HG02571 (cell line): ENCODE results near the gene EFNA5.

ENCODE experiments used
- ATAC-seq: cut with Tn5 transposase; IDR thresholded peaks from one replicate; pipeline ENCODE4 v1.9.1; 2021; ENCODE audit warnings: mild to moderate bottlenecking, moderate library complexity; ENCODE audit not compliant: unreplicated experiment

Gene EFNA5

DNA sequence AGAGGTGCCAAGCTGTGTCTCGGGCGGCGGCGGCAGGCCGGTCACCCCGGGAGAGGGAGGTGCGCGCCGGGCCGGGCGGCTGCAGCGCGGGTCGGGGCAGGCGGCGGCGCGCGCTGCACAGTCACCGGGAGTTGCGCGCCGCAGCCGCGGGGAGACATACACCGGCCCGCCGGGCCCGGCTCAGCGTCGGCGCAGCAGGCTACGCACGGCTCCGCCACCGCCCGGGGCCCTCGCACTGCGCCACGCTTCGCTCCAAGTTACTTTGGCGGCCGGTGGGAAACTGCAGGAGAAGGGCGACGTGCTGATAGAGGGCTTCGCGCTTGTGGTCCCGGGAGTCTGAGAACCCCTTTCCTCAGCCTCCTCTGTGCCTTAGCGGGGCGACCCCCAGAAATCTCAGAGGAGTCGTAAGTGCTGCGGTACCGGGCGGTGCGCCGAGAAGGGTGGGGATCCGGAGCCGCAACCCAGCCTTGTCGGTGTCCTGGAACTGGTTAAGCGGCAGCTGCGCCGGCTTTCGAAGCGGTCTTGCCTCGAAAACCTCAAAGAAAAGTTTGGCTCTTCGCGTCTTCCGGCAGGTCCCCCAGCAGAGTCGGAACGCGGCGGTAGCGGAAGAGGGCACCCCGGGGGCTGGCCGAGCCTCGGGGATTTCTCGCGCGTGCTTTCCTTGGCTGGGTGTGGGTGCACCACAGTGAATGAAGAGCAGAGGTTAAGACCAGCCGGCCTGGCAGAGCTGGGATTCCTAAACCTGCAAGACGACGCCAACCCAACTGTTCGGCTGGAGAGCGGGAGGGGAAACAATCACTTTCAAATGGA lies at the start of gene EFNA5:
TSS of gene EFNA5 (minus strand) at position 6 of the 810 bp plus-strand sequence.
- ATAC-seq: no peak

DNA sequence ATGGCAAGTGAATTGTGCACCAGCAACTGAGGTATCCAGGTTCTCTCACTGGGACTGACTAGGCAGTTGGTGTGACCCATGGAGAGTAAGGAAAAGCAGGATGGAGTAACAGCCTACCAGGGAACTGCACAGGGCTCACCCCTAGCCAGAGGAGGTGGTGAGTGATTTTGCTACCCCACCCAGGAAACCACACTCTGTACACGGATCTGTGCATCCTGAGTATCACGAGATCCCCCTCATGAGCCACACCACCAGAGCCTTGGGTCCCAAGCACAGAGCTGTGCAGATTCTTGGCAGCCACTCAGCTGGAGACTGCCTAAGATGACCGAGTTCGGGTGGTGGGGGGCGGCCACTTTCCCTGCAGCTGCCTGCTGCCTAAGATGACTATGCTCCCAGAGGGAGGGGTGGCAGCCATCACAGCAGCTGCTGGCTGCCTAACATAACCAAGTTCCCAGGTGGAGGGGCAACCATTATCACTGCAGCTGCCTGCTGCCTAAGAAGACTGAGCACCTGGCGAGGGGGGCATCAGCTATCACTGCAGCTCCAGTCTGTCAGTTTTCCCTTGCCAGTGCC lies 48.4 kb upstream of the EFNA5 start:
- no peak for ATAC-seq

GRCh38 chr5:107717816-107718215 lies 47.1 kb upstream of the EFNA5 start:
- no peak for ATAC-seq

GRCh38 chr5:107713228-107713627 lies 42.5 kb upstream of the EFNA5 start:
- ATAC-seq: no peak

DNA sequence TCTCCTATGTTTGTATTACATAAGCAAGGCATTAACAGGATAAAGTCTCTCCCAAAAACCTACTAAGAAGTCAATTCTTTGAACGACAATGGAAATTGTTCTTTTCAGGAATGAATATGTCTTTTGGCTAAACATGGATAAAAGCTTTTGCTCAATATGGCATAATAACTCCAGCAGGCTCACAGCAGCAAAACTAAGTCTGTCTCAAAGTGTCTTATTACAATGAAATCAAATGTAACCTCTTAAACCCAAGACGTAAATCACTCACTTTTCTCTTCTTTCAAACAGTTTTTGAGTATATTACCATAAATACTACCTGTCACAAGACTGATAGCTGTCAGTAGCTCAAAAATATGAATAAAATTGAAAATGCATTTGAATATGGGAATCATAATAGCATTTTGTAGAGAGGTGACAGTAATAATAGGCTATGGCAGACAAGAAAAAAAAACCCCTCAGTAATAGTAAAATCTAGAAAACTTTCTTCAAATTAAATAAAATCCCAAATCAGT lies 41.7 kb upstream of the EFNA5 start:
- no peak for ATAC-seq

DNA sequence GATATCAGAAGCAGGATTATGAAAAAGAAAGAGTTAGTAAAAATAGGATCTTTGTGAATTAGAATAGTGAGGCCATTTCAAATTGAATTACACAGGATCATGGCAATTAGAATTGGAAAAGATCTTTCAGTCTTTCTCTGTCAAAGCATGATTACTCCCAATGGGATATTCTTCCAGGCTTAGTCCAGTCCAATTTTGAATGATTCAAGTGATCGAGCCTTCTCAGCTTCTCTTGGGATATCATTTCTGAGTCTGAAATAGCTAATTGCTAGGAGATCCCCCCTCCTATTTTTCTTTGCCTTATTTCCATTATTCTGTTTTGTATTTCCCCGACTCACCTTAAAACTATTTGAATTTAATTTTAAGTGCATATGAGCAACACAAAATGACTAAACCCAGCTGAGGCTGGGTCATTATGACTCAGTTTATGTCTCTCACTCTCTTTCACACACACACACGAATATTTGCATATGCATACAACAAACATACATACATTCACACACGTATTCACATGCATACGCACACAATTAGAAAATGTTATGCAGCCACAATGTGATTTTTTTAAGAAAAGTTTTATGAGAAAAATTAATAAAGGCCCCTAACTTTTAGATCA lies 34.8 kb upstream of the EFNA5 start:
- ATAC-seq: no peak

GRCh38 chr5:107704681-107705401 lies 34.1 kb upstream of the EFNA5 start:
- ATAC-seq: no peak

GRCh38 chr5:107700481-107700880 lies 29.7 kb upstream of the EFNA5 start:
- ATAC-seq: no peak

DNA sequence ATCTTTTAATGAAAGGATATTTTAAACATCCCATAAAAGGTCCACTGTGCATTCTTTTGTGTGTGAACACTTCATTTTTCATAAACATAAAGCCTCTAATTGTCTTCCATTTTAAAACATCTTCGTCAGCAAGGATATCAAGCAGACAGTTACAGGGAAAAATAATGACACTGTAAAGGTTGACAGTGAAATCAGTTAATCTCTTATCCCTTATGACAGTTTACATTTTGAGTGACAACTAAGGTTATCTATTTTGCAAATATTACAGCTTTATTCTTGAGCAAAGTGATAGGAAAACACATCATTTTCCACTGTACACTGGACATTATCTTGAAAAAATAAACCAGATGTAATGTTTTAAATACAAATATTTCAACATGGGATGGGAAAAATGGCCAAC lies 28.7 kb upstream of the EFNA5 start:
- no peak for ATAC-seq

DNA sequence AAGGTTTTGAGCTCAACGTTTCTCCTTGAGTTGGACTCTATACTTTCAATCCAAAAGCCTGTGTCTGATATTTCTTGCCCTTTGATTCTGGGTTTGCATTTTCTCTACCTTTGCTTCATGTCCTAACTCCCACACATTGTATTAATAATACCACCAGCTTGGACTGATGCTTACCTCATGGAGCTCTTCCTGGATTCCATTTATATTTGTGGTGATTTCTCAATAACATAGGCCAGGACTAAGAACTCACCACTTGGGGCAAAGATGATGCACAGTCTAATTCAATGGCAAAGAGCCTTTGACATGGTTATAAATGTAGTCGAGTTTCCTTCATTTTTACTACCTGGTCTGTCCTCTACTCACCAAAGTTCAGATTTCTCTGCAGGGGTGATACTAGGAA lies 27.5 kb upstream of the EFNA5 start:
- ATAC-seq: no peak

DNA sequence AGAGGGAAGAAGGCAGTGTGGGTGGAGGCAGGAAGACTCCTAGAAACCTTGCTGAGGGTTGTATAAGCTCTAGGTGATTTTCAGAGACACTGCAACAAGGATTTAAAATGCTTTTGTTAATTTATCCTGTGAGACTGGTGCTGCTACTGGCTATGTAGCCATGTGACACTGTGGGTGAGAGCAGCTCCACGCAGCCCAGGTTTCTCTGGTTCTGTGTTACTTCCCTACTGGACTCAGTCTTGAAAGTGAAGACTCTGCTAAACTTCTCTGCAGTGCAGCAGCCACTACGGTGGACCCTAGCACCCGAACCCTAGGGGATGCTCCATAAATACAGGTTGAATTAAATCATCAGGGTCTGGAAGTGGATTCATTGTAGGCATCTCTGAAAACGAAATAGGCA lies 25.8 kb upstream of the EFNA5 start:
- ATAC-seq: no peak

DNA sequence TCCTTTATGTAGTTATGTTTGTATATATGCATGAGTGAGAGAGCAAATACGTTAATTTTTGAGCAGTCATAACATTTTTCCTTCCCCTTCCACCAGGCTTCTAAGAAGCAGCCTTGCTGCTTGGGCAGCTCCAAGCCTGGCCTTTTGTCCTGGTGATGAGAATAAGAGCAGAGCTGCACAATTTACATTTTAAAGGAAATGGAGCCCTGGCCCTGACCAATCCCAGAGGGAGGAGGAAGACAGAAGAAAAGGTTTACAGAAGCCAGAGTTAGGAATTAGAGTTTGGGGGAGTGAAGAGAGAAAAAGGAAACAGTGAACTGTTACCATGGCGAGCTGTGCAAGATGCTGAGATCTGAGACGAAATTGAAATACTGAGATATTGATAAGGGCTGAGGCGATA lies 25.3 kb upstream of the EFNA5 start:
- no peak for ATAC-seq

DNA sequence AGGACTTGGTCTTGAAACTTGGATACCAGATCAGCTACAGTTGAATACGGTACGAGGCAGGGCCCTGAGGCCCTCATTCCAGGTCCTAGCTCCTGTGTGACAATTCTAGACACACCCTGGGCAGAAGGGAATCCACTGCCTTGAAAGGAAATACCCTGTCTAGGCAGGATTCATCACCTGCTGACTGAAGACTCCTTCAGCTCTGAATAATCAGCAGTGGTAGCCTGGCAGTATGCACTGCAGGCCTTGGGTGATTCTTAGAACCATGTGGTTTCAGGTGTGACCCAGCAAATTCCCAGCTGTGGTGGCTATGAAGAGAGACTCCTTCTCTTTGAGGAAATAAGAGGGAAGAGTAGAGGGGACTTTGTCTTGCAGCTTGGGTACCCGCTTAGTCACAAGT lies 17.2 kb upstream of the EFNA5 start:
- ATAC-seq: no peak

DNA sequence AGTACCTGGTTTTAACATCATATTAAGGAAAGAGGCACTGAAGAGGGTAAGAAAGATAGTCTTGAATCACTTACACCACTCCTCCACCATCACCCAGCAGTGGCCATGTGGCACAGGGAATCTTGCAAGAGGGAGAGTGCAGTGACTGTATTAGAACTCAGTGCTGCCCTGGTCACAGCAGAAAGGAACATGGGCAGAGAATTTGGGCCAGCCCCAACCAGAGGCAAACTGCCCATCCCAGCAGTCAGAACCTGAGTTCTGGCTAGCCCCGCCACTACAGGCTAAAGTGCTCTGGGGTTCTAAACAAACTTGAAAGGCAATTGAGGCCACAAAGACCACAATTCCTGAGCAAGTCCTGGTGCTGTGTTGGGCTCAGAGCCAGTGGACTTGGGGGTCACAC lies 16.7 kb upstream of the EFNA5 start:
- ATAC-seq: no peak

GRCh38 chr5:107682533-107682932 lies 11.8 kb upstream of the EFNA5 start:
- no peak for ATAC-seq

DNA sequence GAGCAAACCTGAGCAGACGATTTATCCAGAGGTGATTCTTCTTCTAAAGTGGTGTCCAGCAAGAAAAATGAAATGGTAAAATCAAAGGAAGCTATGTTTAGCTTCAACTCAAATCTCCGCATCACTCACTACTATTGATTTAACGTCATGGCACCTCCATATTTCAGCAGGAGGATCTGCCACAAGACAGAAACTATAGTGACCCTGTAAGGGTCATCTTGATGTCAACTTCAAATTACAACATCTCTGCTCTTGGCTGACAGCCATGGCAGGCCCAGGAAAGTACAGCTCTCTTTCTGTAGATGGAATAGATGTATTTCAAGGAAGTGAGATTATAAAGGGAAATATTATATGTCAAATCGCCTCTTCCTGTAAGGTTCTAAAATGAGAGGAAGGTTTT lies 10.1 kb upstream of the EFNA5 start:
- no peak for ATAC-seq

DNA sequence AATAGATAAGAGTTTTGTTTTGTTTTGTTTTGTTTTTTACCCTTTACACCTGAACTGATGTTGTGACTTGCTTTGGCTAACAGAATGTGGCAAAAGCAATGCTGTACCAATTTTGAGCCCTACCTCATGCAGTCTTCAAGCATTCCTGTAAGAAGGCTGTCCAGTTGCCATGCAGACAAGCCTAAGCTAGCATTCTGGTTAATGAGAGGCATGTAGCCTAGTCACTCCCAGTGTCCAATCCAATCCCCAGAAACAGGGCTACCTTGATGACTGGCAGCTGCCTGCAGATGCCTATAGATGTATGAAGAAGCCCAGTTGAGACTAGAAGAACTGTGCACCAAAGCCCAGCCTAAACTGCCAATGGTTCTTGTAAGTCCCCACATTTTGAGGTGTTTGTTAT lies 9.4 kb upstream of the EFNA5 start:
- no peak for ATAC-seq

- no peak for ATAC-seq
Measured at GRCh38 chr5:107676702-107677101, 6.0 kb upstream of the EFNA5 start.

DNA sequence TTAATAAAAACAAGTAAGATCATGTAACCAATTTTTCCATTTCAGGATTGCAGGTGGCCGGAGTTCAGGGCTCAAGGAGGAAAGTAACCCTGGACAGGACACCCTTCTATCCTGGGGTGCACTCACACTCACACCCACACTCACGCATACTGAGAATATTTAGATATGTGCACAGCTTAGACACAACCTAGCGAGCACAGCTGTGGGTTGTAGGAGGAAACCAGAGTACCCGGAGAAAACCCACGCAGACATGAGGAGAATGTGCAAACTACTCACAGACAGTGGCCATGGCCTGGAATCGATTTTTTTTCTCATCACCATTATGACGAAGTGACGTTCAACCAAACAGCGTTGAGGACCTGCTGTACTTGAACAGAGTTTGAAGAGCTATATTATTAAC lies 4.5 kb upstream of the EFNA5 start:
- ATAC-seq: no peak

DNA sequence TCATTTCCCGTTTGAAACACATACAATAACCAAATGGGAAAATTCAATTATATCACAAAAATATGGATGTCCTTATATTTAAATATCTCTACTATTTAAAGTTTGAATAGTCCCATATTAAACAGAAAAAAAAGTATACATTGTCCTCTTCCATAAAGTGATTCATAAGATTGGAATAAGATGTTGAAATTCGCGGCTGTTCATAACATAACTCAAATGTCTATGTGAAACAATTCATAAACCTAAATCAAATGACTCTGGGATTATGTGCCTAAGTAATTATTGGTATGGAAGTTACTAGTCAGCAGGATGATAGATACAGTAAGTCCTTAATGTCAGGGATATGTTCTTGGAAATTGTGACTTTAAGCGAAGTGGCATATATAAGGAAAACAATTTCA lies 3.9 kb upstream of the EFNA5 start:
- ATAC-seq: no peak

- ATAC-seq: peak; percentile 77
Measured at GRCh38 chr5:107673368-107674136, 2.8 kb upstream of the EFNA5 start.
